Keratinocyte (primary cell): ENCODE measurements around the gene NT5C1B. TPM values are rescaled to one million over a fixed set of nuclear protein-coding genes. Genes with fewer than 3 reads are reported as not detected.

Experiments
- DNase-seq: peaks from one replicate; pipeline ENCODE4 v3.0.0-alpha.2; 2011; ENCODE audit warnings: low read depth, missing footprints, low spot score
- FAIRE-seq: peaks from 2 replicates; lab custom pipeline; 2011; peaks lifted over from hg19 to GRCh38; lab: Jason Lieb, UNC
- H2AFZ ChIP-seq: 2 replicates; pipeline ENCODE4 v1.6.0; 2012; ENCODE audit warnings: low read length, control low read depth, inconsistent platforms; ENCODE audit not compliant: control insufficient read depth
- H3K27ac ChIP-seq: 2 replicates; pipeline ENCODE4 v1.5.1; 2011; ENCODE audit warnings: low read length; ENCODE audit not compliant: control insufficient read depth, insufficient read depth
- H3K27me3 ChIP-seq: 3 replicates; pipeline ENCODE4 v1.6.0; 2011; ENCODE audit warnings: low read length; ENCODE audit not compliant: control insufficient read depth, insufficient read depth; ENCODE audit errors: extremely low read depth
- H3K36me3 ChIP-seq, 2 experiments: 2 replicates in 1 of 2; 3 replicates in 1 of 2; pipeline ENCODE4 v1.5.1; 2011; ENCODE audit warnings: low read length in 2 of 2, mild to moderate bottlenecking in 1 of 2; ENCODE audit not compliant: control insufficient read depth in 2 of 2, insufficient read depth in 2 of 2; ENCODE audit errors: extremely low read depth in 1 of 2
- H3K4me1 ChIP-seq: 3 replicates; pipeline ENCODE4 v1.5.1; 2011; ENCODE audit warnings: low read length; ENCODE audit not compliant: control insufficient read depth, insufficient read depth; ENCODE audit errors: extremely low read depth
- H3K4me2 ChIP-seq: 3 replicates; pipeline ENCODE4 v1.6.0; 2011; ENCODE audit warnings: low read depth, low read length; ENCODE audit not compliant: control insufficient read depth, insufficient read depth; ENCODE audit errors: extremely low read depth
- H3K4me3 ChIP-seq, 3 experiments: fragments of 200-600 bp in 1 of 3; sonication (generic) in 1 of 3; 2 replicates in 2 of 3; 3 replicates in 1 of 3; pipeline ENCODE4 v1.5.1; 2011 to 2016; ENCODE audit warnings: low read length in 3 of 3, mild to moderate bottlenecking in 3 of 3, control low read depth in 2 of 3, inconsistent platforms in 1 of 3, low read depth in 1 of 3, mixed read lengths in 1 of 3, mixed run types in 1 of 3, moderate library complexity in 1 of 3; ENCODE audit not compliant: control insufficient read depth in 2 of 3, insufficient read depth in 2 of 3; ENCODE audit errors: extremely low read depth in 1 of 3
- H3K79me2 ChIP-seq: 2 replicates; pipeline ENCODE4 v1.6.0; 2012; ENCODE audit warnings: low read length; ENCODE audit not compliant: control insufficient read depth, insufficient read depth
- H3K9ac ChIP-seq: 3 replicates; pipeline ENCODE4 v1.6.0; 2011; ENCODE audit warnings: low read length; ENCODE audit not compliant: control insufficient read depth, insufficient read depth; ENCODE audit errors: extremely low read depth
- H3K9me1 ChIP-seq: 3 replicates; pipeline ENCODE4 v1.6.0; 2011; ENCODE audit warnings: low read length; ENCODE audit not compliant: control insufficient read depth, insufficient read depth; ENCODE audit errors: extremely low read depth
- H3K9me3 ChIP-seq: 2 replicates; pipeline ENCODE4 v1.5.1; 2012; ENCODE audit warnings: low read depth, low read length; ENCODE audit not compliant: control insufficient read depth
- H4K20me1 ChIP-seq: 3 replicates; pipeline ENCODE4 v1.6.0; 2011; ENCODE audit warnings: low read length; ENCODE audit not compliant: control insufficient read depth, insufficient read depth; ENCODE audit errors: extremely low read depth
- EZH2 ChIP-seq: IDR thresholded peaks from one replicate; pipeline ENCODE4 v1.6.1; 2012; ENCODE audit warnings: inconsistent platforms, mild to moderate bottlenecking, low read length, moderate library complexity
- dilution Hi-C: fragments of 300-500 bp; cut with MboI; formaldehyde crosslinking; loops from one replicate; pipeline ENCODE4 v1.7.0; 2020; ENCODE audit warnings: low sequenced_read_pairs; ENCODE audit not compliant: extremely low pct_ligation_motif_present
- polyA plus RNA-seq, 5 experiments: library from polyadenylated mRNA; depleted of rRNA in 3 of 5; stranded (reverse) in 3 of 5; stranded (forward) in 1 of 5; unstranded in 1 of 5; fragments of >200 nt; gene quantifications; 1 replicate in 1 of 5; 2 replicates in 3 of 5; 3 replicates in 1 of 5; pipeline versions ENCODE4 v1.2.1 to v1.2.3, GENCODE V29; 2011 to 2012; ENCODE audit warnings: missing spikeins in 2 of 5, low read depth in 1 of 5, low replicate concordance in 1 of 5
- TF ChIP-seq, protein P1 (sequence below), 3 experiments: IDR thresholded peaks in 1 of 3; conservative IDR thresholded peaks in 1 of 3; optimal IDR thresholded peaks in 1 of 3; 2 replicates in 2 of 3; 3 replicates in 1 of 3; pipeline versions ENCODE3 to v1.5.1; 2011; ENCODE audit warnings: low read length in 3 of 3, mild to moderate bottlenecking in 3 of 3, moderate library complexity in 2 of 3, control low read depth in 1 of 3, inconsistent platforms in 1 of 3; ENCODE audit not compliant: insufficient read depth in 2 of 3; ENCODE audit errors: extremely low read depth in 1 of 3

Gene NT5C1B
- polyA plus RNA-seq, 1 donor (not counting 4 experiments of a cell fraction or from before 2014, with no cell fraction given): not detected

- H3K4me2 ChIP-seq: peak overlapping the region; percentile 57
- no peaks in the 10 kb centered on the region for H3K36me3 ChIP-seq
- H3K27me3 ChIP-seq: no peaks in the 10 kb centered on the region
- H3K27ac ChIP-seq: peak overlapping the region; percentile 54
- FAIRE-seq (peak; percentile 75), DNase-seq (no peak)
- H4K20me1 ChIP-seq: no peaks in the 10 kb centered on the region
- H3K79me2 ChIP-seq: no peaks in the 10 kb centered on the region
- dilution Hi-C loops: no loop called here
- H3K4me3 ChIP-seq: no peak overlapping the region
- H2AFZ ChIP-seq: no peak overlapping the region
- no peaks in the 10 kb centered on the region for H3K9me1 ChIP-seq
- no peak overlapping the region for H3K9ac ChIP-seq
- H3K4me1 ChIP-seq: peaks cover 45% of the 10 kb centered on the region
- TF ChIP-seq, protein P1, sequence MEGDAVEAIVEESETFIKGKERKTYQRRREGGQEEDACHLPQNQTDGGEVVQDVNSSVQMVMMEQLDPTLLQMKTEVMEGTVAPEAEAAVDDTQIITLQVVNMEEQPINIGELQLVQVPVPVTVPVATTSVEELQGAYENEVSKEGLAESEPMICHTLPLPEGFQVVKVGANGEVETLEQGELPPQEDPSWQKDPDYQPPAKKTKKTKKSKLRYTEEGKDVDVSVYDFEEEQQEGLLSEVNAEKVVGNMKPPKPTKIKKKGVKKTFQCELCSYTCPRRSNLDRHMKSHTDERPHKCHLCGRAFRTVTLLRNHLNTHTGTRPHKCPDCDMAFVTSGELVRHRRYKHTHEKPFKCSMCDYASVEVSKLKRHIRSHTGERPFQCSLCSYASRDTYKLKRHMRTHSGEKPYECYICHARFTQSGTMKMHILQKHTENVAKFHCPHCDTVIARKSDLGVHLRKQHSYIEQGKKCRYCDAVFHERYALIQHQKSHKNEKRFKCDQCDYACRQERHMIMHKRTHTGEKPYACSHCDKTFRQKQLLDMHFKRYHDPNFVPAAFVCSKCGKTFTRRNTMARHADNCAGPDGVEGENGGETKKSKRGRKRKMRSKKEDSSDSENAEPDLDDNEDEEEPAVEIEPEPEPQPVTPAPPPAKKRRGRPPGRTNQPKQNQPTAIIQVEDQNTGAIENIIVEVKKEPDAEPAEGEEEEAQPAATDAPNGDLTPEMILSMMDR (optimal IDR thresholded peaks at IDR 0.05 in 1 of 3, IDR thresholded peaks at IDR 0.05 in 1 of 3, conservative IDR thresholded peaks at IDR 0.05 in 1 of 3; ENCODE audit: extremely low read depth in 1 of 3, insufficient read depth in 2 of 3, low read length in 3 of 3): no peak
- no peak for TF ChIP-seq EZH2
- H3K9me3 ChIP-seq: no peaks in the 10 kb centered on the region
Observed at GRCh38 chr2:18623782-18624181, 34.4 kb upstream of the NT5C1B start.

- Histone ChIP-seq H3K9me3 (no peaks in the 10 kb centered on the region), H3K9ac (no peak overlapping the region), H3K4me3 (no peak overlapping the region), H2AFZ (no peak overlapping the region), H3K4me2 (no peak overlapping the region), H3K36me3 (no peaks in the 10 kb centered on the region), H4K20me1 (no peaks in the 10 kb centered on the region), H3K79me2 (no peaks in the 10 kb centered on the region), H3K9me1 (no peaks in the 10 kb centered on the region), H3K27ac (no peak overlapping the region), H3K27me3 (no peaks in the 10 kb centered on the region), H3K4me1 (peaks cover 28% of the 10 kb centered on the region)
- dilution Hi-C loops: no loop called here
- FAIRE-seq: peak; percentile 36
- DNase-seq: no peak
- no peak for TF ChIP-seq EZH2
- TF ChIP-seq, protein P1 (optimal IDR thresholded peaks at IDR 0.05 in 1 of 3, IDR thresholded peaks at IDR 0.05 in 1 of 3, conservative IDR thresholded peaks at IDR 0.05 in 1 of 3; ENCODE audit: extremely low read depth in 1 of 3, insufficient read depth in 2 of 3, low read length in 3 of 3): no peak
Observed at GRCh38 chr2:18620867-18621632, 31.7 kb upstream of the NT5C1B start.
